Esophagus mucosa (tissue), 1 donor: ENCODE results near the gene COG4. TPM values are rescaled to one million over a fixed set of nuclear protein-coding genes. Genes with fewer than 3 reads are reported as not detected.

Experiments
- ATAC-seq: fragments of 200-7000 bp; cut with Tn5 transposase; one replicate; pipeline ENCODE4 v1.9.1; 2020
- total RNA-seq: library from RNA; stranded (reverse); gene quantifications from one replicate; pipeline ENCODE4 v1.2.4, GENCODE V29; 2023
- donor health status: DM: yes; HTN: yes; CAD: no.

Gene COG4
- total RNA-seq, 1 donor from 2014 or later, result 53.2 TPM

DNA sequence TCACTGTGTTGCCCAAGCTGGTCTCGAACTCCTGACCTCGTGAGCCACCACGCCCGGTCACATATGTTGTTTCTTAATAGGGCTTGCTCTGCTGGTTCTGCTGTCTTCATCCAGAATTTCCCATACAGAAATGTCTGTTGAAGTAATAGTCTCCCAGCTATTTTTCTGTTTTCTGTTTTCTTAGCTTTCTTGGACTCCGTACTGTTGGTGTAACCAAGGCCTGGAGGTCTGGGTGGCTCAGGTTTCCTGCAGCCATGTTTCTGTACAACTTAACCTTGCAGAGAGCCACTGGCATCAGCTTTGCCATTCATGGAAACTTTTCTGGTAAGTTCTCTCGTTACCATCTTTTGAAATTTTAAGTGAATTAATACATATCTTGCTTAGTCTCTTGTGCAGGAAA is 3.0 kb upstream of the COG4 start:
- ATAC-seq, result no peak

DNA sequence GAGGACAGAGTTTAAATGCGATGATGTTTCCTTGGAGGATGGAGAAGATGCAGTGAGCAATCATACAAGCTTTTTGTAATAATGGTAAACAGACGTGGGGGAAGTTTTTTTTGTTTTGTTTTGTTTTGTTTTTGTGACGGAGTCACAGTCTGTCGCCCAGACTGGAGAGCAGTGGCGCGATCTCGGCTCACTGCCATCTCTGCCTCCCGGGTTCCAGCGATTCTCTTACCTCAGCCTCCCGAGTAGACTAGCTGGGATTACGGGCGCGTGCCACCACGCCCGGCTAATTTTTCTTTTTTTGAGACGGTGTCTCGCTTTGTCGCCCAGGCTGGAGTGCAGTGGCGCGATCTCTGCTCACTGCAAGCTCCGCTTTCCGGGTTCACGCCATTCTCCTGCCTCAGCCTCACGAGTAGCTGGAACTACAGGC is 1.1 kb upstream of the COG4 start:
- peak; percentile 12 for ATAC-seq

DNA sequence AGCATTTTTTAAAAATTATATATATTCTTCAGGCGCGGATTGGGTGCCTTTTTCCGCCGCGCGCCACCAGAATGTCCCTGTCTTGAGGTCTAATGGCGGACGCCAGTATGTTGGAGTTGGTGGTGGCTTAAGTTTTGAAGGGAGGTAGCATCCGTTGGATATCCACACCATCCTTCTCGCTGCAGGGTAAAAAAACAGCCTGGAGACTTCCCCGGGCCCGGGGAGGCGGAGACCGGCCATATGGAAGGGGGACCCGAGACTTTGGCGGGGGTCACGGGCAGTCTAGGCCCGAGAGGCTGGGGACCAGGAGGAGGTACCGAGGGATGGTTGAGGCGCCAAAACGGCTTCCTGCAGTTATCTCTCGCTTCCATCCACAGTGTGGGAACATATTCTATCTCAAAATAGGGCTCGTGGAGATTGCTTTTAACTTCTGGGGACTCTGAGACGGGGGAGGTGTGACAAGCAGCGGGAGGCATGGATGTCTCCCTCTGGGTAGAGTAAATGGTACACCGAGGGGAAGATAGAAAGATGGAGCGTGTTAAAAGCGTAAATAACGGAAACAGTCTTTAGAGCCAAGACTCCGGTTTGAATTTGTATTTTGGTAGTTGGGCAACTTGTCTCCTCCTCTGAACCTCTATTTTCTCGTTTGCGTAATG is 517 bp upstream of the COG4 start, which contains the start of gene SF3B3:
SF3B3 (plus strand) TSS at position 74 of the 656 bp plus-strand sequence. CDS start 2,841 bp downstream, outside the sequence.
- ATAC-seq, result peak; percentile 61

DNA sequence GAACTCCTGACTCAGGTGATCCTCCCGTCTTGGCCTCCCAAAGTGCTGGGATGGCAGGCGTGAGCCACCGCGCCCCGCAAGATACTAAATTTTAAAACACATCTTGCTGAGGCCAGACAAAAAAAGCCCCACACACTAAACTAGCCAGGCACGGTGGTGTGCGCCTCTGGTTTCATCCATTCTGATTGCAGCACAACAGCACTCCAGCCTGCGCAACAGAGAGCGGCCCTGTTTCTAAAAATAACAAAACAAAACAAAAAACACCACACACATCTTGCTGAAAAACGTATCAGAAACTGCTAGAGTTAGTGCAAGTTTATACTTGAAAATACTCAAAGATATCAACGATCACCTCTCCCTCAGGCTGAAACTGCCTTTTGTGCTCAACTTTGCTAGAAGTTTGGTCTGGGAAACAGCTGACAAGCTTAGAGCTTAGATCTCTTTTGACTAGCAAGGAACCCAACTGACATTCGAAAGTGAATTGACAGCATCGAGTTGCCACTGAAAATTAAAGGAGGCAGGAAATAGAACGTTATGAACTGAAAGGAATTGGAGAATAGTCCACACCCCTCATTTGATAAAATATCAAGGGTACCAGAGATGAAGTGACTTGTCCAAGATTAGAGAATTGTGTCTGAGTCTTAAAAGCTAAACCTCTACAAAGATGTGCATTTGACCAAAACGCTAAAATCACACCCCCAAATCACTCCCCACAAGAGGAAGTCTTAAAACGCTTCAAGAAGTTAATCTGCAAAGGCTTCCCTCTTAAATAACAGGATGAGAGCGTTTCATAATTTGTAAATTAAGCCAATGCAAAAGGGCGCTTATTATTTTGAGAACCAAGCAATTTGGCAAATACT is 908 bp downstream of the COG4 start:
- no peak for ATAC-seq

DNA sequence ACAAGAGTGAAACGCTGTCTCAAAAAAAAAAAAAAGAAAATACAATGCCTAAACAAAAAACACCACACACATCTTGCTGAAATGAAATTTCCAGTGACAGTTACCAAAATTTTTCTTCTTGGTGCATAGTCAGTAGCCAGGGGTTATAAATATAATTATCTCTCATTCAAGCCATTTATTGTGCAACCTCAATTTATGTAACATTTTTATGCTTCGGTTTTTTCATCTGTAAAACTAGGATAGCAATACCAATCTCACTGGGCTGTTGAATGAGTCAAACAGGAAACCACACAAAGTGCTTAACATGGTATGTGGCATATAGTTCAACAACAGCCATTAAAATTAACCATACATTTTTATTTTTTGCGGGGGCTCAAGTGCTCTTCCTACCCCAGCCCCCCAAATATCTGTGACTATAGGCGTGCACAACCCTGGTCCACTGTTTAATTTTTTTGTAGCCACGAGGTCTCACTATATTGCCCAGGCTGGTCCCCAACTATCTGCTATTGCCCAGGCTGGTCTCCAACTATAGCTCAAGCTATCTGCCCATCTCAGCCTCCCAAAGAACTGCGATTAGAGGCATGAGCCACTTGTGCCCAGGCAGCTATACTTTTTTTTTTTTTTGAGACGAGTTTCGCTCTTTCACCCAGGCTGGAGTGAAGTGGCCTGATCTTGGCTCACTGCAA is 2.6 kb downstream of the COG4 start:
- no peak for ATAC-seq

DNA sequence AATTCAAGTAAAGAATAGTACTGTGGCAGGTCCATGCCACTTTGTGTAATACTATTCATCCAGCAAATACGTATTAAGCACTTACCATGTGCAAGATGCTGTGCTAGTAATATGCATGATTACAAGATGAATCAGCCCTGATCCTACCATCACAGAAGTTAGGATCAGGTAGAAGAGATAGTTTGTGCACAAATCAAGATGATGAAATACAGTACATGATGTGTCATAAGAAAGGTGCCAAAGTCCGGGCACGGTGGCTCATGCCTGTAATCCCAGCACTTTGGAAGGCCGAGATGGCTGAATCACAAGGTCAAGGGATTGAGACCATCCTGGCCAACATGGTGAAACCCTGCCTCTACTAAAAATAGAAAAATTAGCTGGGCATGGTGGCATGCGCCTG is 10.9 kb downstream of the COG4 start:
- ATAC-seq, result peak; percentile 80

DNA sequence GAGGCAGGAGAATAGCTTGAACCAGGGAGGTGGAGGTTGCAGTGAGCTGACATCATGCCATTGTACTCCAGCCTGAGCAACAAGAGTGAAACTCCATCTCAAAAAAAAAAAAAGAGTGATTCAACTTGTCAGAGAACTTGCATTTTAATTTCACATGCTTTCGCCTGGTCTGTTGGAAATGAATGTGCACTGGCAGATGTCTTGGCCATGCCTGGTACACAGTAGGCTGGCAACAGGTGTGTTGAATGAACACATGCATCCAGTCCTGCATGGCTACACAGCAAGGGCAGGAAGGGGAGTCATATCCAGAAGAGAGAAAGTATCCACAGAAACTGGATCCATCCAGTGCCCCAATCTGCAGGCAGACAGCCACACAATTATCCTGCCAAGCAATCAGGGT is 11.5 kb downstream of the COG4 start:
- ATAC-seq, result no peak

DNA sequence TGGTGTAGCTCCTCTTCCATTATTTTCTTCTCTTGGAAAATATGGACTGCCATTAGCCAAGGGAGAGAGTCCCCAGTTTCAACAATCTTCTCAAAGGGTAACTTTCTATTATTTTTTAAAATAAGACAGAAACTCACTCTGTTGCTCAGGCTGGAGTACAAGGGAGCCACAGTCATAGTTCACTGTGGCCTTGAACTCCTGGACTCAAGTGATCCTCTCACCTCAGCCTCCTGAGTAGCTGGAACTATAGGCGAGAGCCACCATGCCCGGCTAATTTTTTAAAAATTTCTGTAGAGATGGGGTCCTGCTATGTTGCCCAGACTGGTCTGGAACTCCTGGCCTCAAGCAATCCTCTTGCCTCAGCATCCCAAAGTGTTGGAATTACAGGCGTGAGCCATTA is 13.1 kb downstream of the COG4 start:
- no peak for ATAC-seq

DNA sequence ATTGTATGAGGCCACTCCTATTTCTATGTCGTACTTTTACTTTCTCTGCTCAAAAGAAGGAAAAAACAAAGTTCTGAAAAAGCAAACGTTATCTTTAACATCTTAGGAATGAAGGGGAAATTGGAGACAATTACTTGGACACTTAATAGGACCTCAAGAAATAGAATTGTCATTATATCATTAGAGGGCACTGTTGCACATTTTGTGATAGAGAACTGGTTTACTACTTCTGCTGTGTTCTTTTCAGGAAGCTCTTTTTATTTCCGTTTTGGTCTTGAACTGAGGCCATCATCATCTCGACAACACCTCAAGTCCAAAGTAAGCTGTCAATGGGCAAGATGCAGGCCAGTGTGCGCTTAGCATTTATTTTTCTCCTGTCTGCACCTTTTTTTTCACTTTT is 14.6 kb downstream of the COG4 start:
- ATAC-seq, result no peak

DNA sequence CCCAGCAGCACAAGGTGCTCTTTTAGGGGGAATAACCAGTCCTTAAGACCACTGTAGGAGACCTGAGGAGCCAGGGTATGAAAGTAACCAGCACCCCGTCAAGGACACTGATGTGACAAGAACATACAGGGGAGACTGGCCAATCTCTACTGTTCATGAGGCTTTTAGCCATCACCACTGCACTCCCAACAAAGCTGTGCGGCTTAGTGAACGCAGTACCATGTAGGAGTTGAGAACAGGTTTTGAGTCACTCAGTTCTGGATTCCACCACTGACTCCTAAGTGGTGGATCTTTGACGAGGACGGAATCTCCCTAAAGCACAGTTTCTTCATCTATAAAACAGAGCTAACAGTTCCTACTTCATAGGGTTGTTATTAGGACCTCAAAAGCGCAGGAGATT is 26.8 kb downstream of the COG4 start:
- no peak for ATAC-seq

DNA sequence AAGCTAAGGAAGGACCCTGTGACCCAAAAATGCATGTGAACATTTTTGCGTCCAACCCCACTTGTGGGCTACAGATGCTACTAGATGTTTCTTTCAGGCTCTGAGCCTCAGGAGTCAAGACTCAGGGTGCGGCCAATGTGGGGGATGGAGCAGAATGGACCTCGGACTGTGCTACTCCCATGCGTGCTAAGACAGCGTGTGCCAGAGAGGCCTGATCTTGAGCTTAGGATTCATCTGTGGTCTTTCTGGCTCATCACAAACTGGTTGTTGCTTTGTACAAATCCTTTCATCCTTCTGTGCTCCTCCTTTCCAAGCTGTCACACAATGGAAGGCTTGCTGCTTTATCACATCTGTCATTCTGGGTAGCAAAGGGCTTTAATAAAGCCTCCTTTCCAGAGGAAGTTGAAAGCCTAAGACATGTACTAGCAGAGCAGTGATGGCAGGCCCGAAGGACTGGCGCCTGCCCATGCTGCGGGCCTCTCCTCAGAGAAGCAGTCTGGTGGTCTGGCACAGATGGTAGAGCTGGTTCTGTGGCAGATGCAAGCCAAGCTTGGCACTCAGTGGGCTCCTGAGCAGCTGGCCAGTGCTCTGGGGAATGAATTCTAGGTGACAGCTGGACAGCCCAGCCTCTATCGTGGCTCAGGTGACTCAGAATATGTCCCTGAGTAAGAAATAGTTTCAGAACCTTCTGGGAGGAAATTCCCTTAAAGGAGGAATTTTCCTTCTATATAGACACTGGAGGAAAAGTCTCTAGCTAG is 27.8 kb downstream of the COG4 start:
- ATAC-seq, result no peak

DNA sequence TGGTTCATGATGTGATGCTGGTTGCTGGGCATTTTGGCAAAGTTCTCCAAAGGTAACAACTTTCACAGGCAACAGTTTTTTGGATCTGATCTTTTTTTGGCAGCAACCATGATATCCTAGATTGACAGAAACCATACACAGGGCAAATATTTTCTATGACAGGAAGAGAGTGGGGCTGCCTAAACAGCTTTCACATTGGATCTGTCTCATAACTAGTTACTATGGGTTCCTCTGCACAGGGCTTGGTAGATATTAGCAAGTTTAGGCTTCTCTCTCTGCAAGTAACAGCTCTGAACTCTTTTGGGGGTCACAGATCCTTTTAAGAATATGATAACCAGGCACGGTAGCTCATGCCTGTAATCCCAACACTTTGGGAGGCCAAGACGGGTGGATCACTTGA is 28.6 kb downstream of the COG4 start:
- ATAC-seq, result no peak

DNA sequence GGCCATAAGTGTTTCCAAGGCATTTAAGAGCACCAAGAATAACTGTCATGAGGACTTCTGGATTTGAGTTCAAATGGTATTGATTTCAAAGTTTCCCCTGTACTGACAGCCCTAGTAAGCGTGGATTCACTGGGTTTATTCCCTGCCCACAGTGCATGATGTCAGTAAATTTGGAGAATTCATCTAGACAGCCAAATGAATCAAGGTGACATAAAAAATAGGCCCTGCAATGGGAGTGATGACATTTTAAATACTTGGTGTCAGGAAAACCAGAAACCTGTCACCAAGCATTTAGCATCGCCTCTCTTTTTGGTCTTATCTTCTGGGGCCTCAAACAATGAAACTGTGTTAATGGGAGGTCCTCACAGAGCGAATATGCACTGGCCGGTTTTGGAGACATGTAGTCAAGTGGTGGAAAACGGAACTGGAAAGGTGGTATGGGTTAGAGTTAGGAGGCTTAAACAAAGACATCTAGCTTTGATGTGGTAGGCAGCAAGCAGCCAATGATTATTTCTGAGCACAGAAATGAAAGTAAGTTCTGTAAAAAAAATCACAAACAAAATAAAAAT is 29.1 kb downstream of the COG4 start:
- no peak for ATAC-seq

DNA sequence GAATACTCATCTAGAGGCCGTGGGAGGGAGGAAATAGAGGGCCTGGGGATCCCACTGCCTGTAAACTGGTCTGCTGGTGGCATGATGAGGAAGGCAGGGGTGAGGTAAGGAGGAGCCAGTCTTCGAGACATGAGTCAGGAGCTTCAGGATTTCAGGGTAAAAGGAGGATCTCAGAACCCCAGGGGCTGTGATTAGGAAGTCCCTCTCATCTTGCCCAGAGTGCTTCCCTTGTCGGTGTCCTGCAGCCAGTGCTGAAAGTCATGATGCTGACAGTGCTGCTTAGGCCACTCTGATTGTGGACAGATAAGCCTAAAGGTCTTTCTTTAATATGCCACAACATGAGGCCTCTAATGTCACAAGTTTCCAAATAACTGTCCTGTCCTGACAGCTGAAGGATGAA is 29.6 kb downstream of the COG4 start:
- no peak for ATAC-seq

DNA sequence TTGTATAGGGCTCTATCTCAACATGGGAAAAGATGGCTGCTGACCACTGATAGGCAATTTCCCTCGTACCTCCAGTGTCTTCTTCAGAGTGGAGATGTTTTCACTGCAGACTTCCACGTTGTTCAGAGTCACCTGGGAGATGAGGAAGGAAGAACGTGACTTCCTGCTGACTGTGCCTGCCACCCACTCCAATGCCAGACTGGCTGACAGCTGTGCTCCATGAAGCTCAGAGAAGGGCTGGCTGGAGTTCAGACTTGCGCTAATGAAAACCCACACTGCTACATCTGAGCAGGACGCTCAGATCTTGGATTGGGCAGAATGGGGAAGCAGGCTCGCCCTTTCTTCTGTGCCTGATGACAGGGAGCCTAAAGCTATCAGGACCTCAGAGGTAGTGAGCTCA is 33.1 kb downstream of the COG4 start:
- no peak for ATAC-seq

DNA sequence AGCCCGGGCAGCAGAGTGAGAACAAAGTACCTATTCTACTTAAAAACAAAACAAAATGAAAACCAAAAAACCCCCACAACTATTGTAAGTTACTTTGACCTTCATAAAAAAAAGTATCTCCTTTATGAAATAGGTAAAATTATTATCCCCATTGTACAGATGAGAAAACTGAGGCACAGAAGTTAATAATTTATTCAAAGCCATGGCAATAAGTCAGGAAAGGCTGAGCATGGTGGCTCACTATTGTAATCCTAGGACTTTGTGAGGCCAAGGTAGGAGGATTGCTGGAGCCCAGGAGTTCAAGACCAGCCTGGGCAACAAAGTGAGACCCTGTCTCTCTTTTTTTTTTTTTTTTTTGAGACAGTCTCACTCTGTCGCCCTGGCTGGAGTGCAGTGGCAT is 38.5 kb downstream of the COG4 start:
- ATAC-seq, result no peak

DNA sequence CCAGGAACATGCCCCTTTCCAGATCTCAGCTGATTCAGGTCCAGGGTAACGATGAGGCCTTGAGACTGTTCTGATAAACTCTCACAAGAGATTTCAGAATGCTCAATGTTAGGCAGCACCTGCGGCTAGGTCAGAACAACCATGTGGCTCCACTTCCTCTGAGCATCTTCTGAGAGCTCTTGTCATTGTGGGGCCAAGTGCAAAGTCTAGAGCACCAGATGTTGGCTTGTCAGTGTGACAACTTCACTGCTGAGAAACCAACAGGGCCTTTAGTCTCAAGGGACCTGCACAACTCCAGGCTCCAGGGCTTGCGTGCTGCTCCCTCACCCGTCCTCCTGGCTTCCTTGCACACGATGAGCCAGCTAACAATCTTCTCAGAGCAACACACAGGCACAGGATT is 39.9 kb downstream of the COG4 start:
- ATAC-seq, result no peak

DNA sequence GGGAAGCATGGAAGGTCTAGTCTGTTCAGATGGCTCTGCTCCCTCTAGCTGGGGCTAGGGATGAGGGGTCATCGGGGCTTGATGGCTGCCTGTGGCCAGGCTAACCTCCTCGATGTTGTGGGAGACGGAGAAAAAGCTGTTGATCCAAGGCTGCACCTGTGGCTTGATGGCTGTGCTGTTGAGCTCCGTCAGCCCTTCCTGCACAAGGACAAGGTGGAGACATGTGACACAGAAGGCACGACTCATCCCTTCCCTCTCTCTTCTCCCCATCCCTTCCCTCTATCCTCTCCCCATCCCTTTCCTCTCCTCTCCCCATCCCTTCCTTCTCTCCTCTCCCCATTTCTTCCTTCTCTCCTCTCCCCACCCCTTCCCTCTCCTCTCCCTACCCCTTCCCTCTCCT is 40.7 kb downstream of the COG4 start:
- no peak for ATAC-seq

DNA sequence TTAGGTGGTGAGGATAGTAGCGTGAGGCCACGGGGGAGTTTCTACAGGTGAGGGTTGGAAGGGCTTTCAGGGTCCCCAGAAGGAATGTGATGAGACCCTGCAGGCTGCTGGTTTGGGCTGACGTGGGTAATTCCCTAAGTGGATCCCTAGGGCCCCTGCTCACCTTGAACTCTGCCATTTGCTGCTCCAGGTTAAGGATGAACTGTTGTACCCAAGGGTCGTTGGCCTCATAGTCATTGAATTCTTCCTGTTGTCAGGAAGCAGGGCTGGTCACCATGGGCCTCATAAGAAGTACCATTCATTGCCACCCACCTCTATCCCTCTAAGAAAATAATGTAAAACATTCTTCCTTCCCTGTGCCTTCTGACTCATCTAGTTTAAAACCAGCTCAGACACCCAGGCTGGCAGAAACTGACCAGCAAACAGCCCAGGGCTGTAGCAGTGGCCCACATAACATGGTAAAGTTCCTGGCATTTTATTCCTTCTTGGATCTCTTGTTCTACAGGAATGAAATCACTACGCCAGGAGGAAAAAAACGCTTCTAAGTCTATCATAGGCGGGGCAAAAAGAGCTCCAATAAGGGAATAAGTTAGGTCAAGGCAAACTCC is 41.3 kb downstream of the COG4 start:
- ATAC-seq, result no peak

DNA sequence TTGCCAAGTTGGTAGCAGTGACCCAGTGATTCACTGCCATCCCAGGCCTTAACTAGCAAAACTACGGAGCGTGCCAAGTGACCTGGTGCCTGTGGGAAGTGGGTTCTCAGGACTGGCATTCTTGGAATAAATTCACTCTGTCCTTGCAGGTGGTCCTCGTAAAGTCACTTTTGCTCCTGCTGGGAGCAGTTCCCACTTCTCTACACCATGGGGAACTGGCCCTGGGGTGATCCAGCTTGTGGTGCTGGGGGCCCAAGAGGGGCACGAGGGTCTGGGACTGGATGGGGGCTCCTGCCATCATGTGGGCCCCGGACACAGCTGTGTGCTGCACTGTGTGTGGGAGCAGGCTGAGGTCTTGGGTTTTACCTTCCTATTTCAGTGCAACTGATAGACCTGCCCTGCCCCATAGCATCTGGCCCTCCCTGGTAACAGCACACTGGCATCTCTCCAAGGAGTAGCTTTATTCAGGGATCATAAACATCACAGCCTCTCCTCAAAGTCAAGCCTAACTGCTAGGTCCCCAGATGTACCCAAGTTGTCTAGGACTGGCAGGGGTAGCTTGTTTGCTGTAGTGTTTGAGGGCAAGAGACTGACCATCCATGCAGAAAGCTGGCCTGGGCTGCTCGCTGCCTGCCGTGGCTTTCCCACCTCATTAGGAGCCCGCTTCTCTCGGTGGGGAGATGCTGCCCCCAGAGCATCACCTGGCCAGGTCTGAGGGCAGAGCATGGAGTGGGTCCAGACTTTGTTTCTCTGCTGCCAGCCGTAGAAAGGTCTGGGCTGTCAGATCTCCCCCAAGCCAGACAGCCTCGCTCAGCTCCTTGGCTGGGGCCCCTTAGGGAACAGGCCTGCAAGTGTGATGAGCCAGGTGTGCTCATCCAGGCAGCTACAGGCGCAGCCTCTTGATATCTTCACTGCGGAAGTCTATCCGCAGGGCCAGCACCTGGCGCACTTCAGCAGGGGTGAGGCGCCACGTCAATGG is 42.9 kb downstream of the COG4 start:
- ATAC-seq, result no peak

DNA sequence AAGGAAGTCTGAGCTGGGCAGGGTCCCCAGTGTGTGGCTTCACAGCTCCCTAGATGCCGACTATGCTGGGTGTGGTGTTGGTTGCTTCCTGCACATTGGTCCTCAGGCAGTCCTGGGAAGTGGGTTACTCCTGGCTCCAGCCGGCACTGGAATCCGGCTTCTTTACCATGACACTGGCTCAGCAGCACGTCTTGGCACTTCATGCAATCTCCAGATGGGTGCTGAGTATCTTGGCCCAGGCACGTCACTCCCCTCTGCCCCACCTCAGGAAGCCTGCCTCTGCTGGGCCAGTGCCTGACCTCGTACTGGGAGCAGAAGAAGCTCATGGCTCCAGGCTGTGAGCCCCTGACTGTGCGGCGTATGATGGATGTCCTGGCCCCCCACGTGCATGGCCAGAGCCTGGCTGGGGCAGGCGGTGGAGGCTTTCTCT is 44.4 kb downstream of the COG4 start:
- peak; percentile 7 for ATAC-seq
